ENCODE results near the gene ST6GALNAC4. TPM values are rescaled to one million over a fixed set of nuclear protein-coding genes. Genes with fewer than 3 reads are reported as not detected.
"Not testable (repeated sequence)": the region's sequence is repeated elsewhere in the genome, so short reads cannot be mapped to it uniquely, and the experiment has no call there.

ST6GALNAC4 gene
- total RNA-seq, 1 donor from 2014 or later, result 18.1 TPM

GRCh38 chr9:127903557-127904475 lies 13.0 kb downstream of the ST6GALNAC4 start:
- peak; percentile 86 for DNase-seq
- peak; percentile 21 for ATAC-seq (ENCODE audit: poor library complexity)
- intact Hi-C loops (cut with DNase I), result no loop called here

GRCh38 chr9:127899128-127899943 lies 17.5 kb downstream of the ST6GALNAC4 start, which contains the start of gene ST6GALNAC6:
Gene ST6GALNAC6 (minus strand): TSS chr9:127899603. CDS start chr9:127897981, 1,622 bp downstream.
- intact Hi-C loops (cut with DNase I), result no loop called here
- ATAC-seq (ENCODE audit: poor library complexity), result peak; percentile 86
- DNase-seq, result peak; percentile 86

GRCh38 chr9:127898433-127899127 lies 18.3 kb downstream of the ST6GALNAC4 start:
- ATAC-seq (ENCODE audit: poor library complexity) (peak; percentile 50), DNase-seq (peak; percentile 62)
- intact Hi-C loops (cut with DNase I), result no loop called here

DNA sequence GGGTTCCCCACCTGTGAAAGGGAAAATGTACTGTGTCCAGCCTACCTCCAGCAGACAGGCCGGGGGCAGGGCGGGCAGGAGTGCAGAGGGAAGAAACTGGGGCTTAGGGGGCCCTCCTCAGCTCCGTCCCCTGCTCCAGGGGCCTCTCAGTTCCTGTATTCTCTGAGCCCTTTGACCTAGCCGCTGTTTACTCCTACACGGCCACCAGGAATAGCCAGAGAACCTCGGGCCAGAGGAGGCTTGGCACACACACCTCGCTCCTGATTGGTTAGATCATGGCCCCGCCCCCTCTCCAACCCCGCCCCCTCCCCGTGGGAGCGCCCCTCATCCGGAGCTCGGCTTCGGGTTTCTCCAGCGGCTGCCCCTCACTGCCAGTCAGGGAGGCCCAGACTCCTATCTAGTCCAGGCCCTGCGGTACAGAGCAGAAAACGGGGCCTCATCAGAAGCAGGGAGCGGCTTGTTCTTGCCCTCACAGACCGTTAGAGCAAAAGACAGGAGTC lies 19.6 kb downstream of the ST6GALNAC4 start:
- intact Hi-C loops (cut with DNase I), result no loop called here
- ATAC-seq (ENCODE audit: poor library complexity) (peak; percentile 86), DNase-seq (peak; percentile 88)

DNA sequence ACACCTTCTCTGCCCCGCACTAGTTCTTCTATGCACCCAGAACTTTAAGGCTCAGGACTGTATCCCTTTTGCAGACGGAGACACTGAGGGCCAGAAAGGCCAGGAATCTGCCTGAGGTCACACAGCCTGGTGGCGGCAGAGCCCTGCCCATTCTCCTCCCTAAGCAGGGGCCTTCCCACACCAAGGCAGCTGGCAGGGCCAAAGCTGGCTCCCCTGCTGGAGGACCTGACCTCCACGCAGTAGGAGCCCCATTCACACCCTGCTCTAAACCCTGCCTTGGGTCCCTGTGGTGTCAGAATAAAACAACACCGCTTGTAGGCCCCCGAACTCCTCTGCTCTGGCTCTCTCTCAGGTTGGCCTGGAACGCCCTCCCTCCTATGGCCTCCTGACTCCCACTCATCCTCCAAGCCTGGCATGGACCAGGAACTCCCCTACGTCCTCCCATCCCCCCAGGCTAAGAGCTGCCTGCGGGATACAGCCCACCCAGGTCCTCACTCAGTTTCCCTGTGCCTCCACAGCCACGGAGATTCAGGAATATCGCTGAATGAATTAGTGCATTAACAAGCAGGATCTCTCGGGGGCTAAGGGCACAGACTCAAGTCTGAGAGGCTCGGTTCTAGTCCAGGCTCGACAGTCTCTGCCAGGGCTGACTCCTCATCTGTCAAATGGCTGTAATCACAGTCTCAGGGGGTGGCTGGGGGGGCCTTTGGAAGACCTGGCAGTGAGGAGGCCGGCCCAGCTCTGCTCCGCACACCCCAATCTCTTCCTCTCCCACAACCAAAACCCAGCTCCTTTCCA lies 20.2 kb downstream of the ST6GALNAC4 start:
- DNase-seq, result no peak
- no peak for ATAC-seq (ENCODE audit: poor library complexity)
- intact Hi-C loops (cut with DNase I), result no loop called here

DNA sequence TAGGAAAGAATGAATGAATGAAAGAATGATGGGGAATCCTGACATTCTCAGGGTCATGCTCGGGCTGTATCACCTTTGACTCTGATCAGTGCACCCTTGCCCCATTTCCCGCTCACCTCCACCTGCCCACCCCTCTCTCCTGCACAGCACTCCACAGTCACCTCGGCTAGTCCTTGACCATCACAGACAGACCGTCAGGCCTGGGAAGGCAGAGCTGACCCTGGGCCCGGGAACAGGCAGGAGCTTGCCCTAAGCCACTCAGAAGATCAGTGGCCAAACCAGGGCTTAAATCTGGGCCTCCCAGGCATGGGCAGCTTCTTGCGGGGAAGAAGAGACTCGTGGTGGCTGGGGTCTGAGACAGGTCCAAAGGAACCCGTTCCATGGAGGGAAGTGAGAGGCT lies 21.0 kb downstream of the ST6GALNAC4 start:
- DNase-seq (no peak), ATAC-seq (ENCODE audit: poor library complexity) (no peak)
- intact Hi-C loops (cut with DNase I), result no loop called here

DNA sequence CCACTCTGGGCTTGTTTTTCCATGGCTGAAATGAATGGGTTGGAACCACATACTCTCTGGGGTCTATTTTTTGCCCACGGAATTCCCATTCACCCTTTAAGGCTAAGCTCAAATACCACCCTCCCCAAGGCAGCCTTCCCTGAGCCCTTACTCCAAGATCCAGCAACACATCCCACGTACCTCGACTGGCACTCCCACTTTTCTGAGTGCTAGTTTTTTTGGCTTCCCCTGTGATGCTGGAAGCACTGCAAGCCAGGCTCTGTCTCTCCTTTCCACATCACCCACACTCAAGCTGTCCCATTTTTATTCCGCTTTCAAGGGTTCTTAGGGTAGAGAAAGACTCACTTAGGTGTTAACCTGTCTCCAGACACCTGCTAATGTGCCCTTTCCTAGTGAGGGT lies 23.4 kb downstream of the ST6GALNAC4 start:
- intact Hi-C loops (cut with DNase I), result no loop called here
- DNase-seq, result no peak
- ATAC-seq (ENCODE audit: poor library complexity), result no peak

- ATAC-seq (ENCODE audit: poor library complexity) (no peak), DNase-seq (no peak)
- intact Hi-C loops (cut with DNase I), result no loop called here
Observed at GRCh38 chr9:127892831-127893230, 24.0 kb downstream of the ST6GALNAC4 start.

DNA sequence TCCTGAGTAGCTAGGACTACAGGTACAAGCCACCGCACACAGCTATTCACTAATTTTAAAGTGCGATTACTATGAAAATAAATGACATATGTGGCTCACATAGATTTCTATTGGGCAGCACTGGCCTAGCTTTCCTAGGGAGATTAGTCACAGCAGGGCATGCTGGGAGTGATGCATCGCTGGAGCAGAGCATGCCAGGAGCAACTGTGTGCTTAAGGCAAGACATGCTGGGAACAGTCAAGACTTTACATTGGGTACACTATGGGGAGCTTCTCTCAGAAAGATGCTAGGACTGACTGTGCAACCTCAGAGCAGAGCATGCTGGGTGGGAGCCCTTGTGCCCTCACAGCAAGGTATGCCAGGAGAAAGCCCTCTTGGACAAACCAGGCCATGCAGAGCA lies 26.8 kb downstream of the ST6GALNAC4 start:
- no peak for ATAC-seq (ENCODE audit: poor library complexity)
- DNase-seq, result no peak
- intact Hi-C loops (cut with DNase I), result no loop called here

GRCh38 chr9:127887792-127888191 lies 29.0 kb downstream of the ST6GALNAC4 start:
- ATAC-seq (ENCODE audit: poor library complexity), result no peak
- intact Hi-C loops (cut with DNase I), result no loop called here

DNA sequence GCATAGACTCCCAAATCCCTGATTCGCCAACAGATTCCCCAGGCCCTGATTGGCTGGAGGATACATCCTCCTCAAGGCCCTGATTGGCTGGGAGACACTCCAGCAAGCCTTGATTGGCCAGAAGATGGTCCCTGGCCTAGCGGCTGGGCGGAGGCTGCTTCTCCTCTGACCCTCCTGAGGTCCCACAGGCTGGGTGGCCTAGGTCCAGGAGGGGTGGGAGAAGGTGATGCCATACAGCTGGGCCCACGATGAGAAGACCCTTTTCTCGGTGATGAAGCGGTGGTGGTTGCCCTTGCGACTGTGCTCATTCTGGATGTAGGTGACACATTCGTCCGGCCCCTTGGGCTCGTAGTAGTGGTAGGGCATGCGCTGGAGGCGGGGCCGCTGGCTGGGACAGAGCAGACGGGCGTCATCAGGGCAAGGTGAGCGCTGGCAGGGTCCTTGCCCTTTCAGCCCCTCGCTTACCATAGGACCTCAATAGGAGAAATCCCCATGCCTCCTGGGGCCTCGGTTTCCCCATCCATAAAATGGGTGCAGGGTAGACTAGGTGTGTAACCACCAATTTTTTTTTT lies 30.4 kb downstream of the ST6GALNAC4 start:
- intact Hi-C loops (cut with DNase I), result no loop called here
- ATAC-seq (ENCODE audit: poor library complexity), result no peak
- DNase-seq, result no peak

More at GRCh38 chr9:127887792-127888191, 29.0 kb downstream of the ST6GALNAC4 start:
- DNase-seq, result no peak

DNA sequence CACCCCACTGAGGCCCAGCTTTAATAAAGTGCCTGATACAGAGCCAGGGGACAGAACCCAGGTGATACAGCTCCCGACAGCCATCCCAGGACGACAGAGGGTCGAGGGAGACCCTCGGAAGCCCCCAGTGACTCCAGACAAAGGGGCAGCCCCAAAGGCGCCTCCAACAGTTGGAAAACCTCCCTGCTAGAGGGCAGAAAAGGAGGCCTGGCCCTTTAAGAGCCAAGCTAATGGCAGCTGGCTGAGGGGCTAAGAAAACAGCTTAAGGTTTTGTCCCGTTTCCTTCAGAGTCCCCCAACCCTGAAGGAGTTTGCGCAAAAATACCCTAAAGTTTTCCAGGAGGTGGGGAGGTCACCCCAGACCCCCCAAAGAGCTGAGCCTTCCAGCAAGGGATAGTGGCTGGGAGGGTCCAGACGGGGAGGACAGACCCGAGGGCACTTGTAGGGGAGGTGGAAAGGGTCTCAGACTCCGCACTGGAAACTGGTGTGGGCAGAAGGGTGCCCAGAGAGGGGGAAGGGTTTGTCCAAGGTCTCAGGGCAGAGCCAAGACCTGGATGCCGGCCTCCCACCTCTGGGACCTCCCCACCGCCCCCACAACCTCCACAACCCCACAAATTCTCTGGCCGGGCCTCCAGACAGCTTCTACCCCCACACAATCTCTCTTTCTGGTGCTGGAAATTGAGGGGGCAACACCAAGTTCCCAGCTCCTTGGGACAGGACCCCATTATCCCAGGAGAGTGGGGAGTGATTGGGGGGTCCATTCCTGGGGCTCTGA lies 31.1 kb downstream of the ST6GALNAC4 start:
- DNase-seq (no peak), ATAC-seq (ENCODE audit: poor library complexity) (no peak)
- intact Hi-C loops (cut with DNase I), result no loop called here

- ATAC-seq (ENCODE audit: poor library complexity) (peak; percentile 8), DNase-seq (no peak)
- intact Hi-C loops (cut with DNase I), result no loop called here
Observed at GRCh38 chr9:127884976-127885490, 31.8 kb downstream of the ST6GALNAC4 start.

DNA sequence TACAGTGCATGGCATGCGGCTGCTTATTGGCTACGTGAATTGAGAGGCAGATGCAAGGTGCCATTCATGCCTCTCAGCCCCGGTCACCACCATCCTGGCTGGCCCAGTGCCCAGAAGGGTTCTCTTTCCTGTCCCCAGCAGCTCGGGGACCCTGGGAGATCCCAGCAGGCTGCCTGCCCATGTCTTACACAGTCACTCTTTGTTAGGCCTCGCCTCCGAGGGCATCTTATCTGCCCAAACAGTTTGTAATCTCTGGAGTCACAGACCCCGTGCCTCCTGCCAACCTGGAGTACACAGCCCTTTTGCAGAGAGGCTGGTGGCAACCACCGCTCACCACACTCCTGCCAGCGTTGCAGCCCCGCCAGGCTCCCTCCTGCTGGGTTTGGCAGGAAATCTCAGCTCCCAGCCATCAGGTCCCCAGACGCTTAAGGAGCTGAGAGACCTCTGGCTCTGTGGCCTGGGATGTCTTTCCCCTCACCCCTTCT lies 32.4 kb downstream of the ST6GALNAC4 start:
- intact Hi-C loops (cut with DNase I), result no loop called here
- peak; percentile 60 for ATAC-seq (ENCODE audit: poor library complexity)

GRCh38 chr9:127883959-127884358 lies 32.9 kb downstream of the ST6GALNAC4 start:
- intact Hi-C loops (cut with DNase I), result no loop called here
- DNase-seq (no peak), ATAC-seq (ENCODE audit: poor library complexity) (peak; percentile 8)

More for the DNA sequence above, 32.4 kb downstream of the ST6GALNAC4 start:
- DNase-seq, result peak; percentile 70

DNA sequence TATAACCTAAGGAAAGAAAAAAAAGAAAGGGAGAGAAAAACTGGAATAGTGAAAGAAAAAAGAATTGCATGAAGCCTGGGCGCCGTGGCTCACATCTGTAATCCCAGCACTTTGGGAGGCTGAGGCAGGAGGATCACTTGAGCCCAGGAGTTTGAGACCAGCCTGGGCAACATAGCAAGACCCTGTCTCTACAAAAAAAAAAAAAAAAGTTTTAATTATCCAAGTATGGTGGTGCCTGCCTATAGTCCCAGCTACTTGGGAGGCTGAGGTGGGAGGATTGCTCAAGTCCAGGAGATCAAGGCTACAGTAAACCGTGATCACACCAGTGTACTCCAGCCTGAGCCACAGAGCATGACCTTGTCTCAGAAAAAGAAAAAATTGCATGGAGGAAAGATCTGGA lies 35.1 kb downstream of the ST6GALNAC4 start:
- DNase-seq; ATAC-seq (ENCODE audit: poor library complexity); intact Hi-C loops (cut with DNase I): not testable (repeated sequence)

Measured in Right ventricle myocardium superior (tissue), 1 donor.